ENCODE results near the gene C22orf39. TPM values are rescaled to one million over a fixed set of nuclear protein-coding genes. Genes with fewer than 3 reads are reported as not detected.
A peak's percentile ranks its signal among the peaks of the same experiment; 100 is the strongest.

The C22orf39 gene
- total RNA-seq, 4 donors from 2014 or later = 46.8 to 47.9 (median 47.1) TPM

DNA sequence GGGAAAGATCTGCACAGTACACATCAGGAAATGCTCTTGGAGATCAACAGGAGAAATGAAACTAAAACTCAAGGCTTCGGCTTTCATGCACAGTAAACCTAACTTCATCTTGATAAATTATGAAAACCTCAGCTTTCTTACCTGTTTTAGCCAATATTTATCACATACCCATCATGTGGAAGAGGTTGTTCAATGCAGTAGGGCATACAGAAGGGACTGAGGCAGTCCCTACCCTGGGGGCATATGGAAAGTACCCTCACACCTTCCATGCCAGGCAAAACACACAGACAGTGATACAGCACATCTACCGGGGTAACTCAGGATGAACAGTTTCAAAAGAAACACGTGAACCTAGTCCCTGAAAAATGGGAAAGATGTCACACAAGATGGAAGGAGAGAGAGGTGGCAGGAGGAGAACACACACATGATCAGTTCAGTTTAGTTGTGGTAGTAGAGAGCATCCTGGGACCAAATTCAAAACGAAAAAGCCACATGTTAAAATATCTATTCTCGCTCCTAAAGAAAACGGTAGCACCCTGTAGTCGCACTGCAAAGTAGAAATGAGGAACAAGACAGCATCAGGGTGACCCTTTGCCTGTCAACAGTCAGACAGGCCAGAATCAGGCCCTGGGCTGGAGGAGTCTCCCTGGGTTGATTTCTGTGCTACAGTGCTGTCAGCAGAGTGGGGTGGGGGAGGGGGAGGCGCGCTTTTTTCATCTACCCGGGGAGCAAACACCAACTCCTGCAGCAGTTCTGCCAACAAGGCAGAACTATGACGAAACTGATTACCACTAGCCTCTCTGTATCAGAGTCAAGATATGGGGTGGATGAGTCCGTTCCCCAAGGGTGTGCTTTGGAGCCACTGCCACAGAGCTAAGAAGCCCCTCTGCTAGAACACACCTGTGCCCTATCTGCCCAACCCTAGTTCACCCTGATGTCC lies 17.3 kb downstream of the C22orf39 start:
- peak overlapping the region; percentile 67 to 93 (median 84) for H3K4me3 ChIP-seq
- peaks cover 0 to 31% (median 9%) of the 10 kb centered on the region in 4 donors for H3K4me1 ChIP-seq
- peak in 2 of 3 donors; percentile 28 to 54 for DNase-seq
- H3K9me3 ChIP-seq = no peaks in the 10 kb centered on the region
- TF ChIP-seq, protein P1, sequence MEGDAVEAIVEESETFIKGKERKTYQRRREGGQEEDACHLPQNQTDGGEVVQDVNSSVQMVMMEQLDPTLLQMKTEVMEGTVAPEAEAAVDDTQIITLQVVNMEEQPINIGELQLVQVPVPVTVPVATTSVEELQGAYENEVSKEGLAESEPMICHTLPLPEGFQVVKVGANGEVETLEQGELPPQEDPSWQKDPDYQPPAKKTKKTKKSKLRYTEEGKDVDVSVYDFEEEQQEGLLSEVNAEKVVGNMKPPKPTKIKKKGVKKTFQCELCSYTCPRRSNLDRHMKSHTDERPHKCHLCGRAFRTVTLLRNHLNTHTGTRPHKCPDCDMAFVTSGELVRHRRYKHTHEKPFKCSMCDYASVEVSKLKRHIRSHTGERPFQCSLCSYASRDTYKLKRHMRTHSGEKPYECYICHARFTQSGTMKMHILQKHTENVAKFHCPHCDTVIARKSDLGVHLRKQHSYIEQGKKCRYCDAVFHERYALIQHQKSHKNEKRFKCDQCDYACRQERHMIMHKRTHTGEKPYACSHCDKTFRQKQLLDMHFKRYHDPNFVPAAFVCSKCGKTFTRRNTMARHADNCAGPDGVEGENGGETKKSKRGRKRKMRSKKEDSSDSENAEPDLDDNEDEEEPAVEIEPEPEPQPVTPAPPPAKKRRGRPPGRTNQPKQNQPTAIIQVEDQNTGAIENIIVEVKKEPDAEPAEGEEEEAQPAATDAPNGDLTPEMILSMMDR (IDR thresholded peaks at IDR 0.05) = no peak
- TF ChIP-seq POLR2A (IDR thresholded peaks at IDR 0.05) = no peak
- H3K27ac ChIP-seq = peak overlapping the region; percentile 70 to 98 (median 94)
- H3K36me3 ChIP-seq = peaks cover 0 to 8% (median 0%) of the 10 kb centered on the region in 3 donors
- no peaks in the 10 kb centered on the region for H3K27me3 ChIP-seq

DNA sequence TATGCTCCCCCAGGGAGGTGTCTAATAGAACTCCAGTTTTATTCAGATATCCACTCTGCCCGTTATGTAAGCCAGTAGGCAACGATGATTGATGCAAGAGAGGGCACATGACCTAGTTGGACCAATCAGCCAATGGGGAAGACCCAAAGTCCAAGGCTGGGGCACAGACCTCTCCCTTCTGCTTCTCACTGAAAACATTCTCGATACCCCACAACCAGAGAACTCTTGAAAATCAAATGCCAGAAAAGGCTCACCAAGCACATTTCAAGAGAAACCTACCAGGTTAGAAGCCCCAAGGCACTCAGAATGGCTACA lies 23.4 kb downstream of the C22orf39 start:
- Histone ChIP-seq H3K4me1 (peaks cover 0 to 22% (median 1%) of the 10 kb centered on the region in 4 donors), H3K4me3 (no peak overlapping the region), H3K27ac (no peak overlapping the region), H3K27me3 (no peaks in the 10 kb centered on the region), H3K36me3 (peaks cover 0 to 10% (median 0%) of the 10 kb centered on the region in 3 donors), H3K9me3 (no peaks in the 10 kb centered on the region)
- no peak for DNase-seq
- no peak for TF ChIP-seq POLR2A (IDR thresholded peaks at IDR 0.05)
- TF ChIP-seq, protein P1 (IDR thresholded peaks at IDR 0.05) = no peak

DNA sequence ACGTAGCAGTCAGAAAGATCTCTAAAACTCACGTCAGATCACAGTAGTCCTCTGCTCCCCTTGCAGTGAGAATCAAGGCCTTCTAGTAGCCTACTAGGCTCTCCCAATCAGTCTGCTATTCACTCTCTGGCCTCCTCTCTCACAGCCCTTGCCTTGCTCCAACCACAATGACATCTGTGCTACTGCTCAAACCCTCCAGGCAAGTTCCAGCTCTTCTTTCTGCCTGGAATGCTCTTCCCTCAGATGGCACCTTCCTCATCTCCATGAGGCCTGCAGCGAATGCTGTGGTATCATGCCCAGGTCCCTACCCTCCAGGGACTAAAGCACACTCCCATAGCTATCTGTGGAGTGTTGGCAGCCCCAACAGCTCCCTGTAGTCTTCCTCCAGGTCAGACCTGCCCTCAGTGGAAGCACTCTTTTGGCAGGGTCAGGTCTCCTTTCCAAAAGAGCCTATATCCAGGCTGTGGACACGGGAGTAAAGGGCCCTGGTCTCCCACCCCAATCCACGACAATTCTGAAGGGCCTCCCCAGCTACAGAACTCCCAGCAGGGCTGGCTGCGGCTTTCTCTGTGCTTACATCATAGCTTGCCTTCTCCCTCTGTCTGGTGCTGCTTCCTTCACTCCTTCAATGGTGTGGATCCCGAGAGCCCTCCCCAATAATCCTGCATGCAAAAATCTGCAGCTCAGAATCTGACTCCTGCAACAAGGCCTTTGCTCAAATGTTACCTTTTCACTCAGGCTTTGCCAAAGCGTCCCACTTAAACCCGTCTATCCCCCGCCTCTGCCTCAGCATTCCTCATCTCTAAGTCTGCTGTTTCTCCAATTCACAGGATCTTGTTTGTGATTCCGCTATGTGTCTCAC lies 24.8 kb downstream of the C22orf39 start:
- Histone ChIP-seq H3K27ac (no peak overlapping the region), H3K4me3 (no peak overlapping the region), H3K4me1 (peaks cover 0 to 16% (median 1%) of the 10 kb centered on the region in 4 donors), H3K9me3 (no peaks in the 10 kb centered on the region), H3K36me3 (peaks cover 0 to 10% (median 0%) of the 10 kb centered on the region in 3 donors), H3K27me3 (no peaks in the 10 kb centered on the region)
- TF ChIP-seq POLR2A (IDR thresholded peaks at IDR 0.05) = no peak
- TF ChIP-seq, protein P1 (IDR thresholded peaks at IDR 0.05) = no peak
- no peak for DNase-seq

DNA sequence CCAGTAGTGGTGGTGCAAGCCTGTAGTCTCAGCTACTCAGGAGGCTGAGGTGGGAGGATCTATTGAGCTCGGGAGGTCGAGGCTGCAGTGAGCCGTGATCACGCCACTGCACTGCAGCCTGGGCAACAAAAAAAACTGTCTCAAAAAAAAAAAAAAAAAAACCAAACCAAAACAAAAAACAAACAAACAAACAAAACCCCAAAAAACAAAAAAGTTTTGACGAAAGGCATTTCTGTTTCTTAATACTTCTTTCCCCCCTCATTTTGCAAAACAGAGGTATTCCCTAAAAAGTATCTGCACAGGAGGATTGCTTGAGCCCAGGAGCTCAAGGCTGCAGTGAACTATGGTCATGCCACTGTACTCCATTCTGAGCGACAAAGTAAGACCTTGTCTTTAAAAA lies 27.2 kb downstream of the C22orf39 start:
- Histone ChIP-seq H3K27me3 (no peaks in the 10 kb centered on the region), H3K4me3 (no peak overlapping the region), H3K9me3 (no peaks in the 10 kb centered on the region), H3K27ac (no peak overlapping the region), H3K36me3 (peaks cover 0 to 4% (median 0%) of the 10 kb centered on the region in 3 donors), H3K4me1 (peaks cover 0 to 16% (median 1%) of the 10 kb centered on the region in 4 donors)
- TF ChIP-seq POLR2A (IDR thresholded peaks at IDR 0.05) = no peak
- TF ChIP-seq, protein P1 (IDR thresholded peaks at IDR 0.05) = no peak
- no peak for DNase-seq

DNA sequence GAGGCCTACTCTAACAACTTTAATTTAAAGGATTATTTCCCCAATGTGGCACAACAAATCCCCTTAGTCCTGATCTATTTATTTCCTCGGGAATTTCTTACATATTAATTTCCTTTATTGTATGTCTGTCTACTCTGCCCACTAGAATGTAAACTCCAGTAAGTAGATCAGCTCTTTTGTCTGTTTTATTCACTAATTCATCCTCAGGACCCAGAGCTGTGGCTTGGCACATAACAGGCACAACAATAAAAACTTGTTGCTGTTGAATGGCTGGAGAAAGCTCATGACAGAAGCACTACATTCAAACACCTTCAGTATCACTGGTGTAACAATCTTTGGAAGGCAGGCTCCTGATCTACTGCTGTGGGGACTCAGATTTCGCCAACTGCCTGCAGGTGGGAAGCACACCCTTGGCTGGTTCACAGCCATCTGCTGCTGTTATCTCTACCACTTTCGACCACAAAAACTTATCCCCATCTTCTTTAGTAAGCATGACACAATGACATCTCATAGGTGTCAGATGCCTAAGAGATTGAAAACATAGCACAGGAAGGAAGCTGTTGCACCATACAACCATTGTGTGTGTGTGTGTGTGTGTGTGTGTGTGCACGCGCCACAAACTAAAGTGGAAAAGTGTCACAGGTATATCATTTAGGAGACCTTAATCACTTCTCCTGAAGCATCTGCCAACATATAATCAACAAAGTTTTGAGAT lies 27.9 kb downstream of the C22orf39 start:
- DNase-seq = no peak
- peak overlapping the region in 2 of 4 donors; percentile 20 to 40 for H3K27ac ChIP-seq

More for the DNA sequence above, 27.9 kb downstream of the C22orf39 start:
- Histone ChIP-seq H3K9me3 (no peaks in the 10 kb centered on the region), H3K4me3 (no peak overlapping the region), H3K36me3 (no peaks in the 10 kb centered on the region), H3K4me1 (peaks cover 0 to 16% (median 1%) of the 10 kb centered on the region in 4 donors), H3K27me3 (no peaks in the 10 kb centered on the region)
- TF ChIP-seq, protein P1 (IDR thresholded peaks at IDR 0.05) = no peak
- no peak for TF ChIP-seq POLR2A (IDR thresholded peaks at IDR 0.05)

Data from Peyer's patch (tissue), 4 donors.